NCI-H2107 treated with DMSO at 0.1 percent for 48 hours (cell line): ENCODE measurements around the gene P2RX3.

ENCODE experiments used
- DNase-seq: peaks from one replicate; lab custom pipeline; 2025; ENCODE audit not compliant: unreplicated experiment; lab: John Stamatoyannopoulos, UW

P2RX3 gene

GRCh38 chr11:57368106-57368844 is 30.1 kb downstream of the P2RX3 start:
- no peak for DNase-seq

- no peak for DNase-seq
Measured at GRCh38 chr11:57368845-57369232, 30.7 kb downstream of the P2RX3 start.

- no peak for DNase-seq
Measured at GRCh38 chr11:57370251-57370650, 32.1 kb downstream of the P2RX3 start.

GRCh38 chr11:57370941-57371340 is 32.8 kb downstream of the P2RX3 start:
- DNase-seq: no peak

GRCh38 chr11:57373146-57373545 is 35.0 kb downstream of the P2RX3 start:
- DNase-seq: no peak

GRCh38 chr11:57374966-57375365 is 36.8 kb downstream of the P2RX3 start:
- no peak for DNase-seq

- DNase-seq: no peak
Measured at GRCh38 chr11:57375490-57375889, 37.3 kb downstream of the P2RX3 start.

- no peak for DNase-seq
Measured at GRCh38 chr11:57376095-57377090, 38.2 kb downstream of the P2RX3 start.

- no peak for DNase-seq
Measured at GRCh38 chr11:57377107-57377506, 39.0 kb downstream of the P2RX3 start.

GRCh38 chr11:57378186-57378585 is 40.0 kb downstream of the P2RX3 start:
- DNase-seq: no peak

GRCh38 chr11:57379732-57380131 is 41.6 kb downstream of the P2RX3 start:
- no peak for DNase-seq

GRCh38 chr11:57380975-57381374 is 42.8 kb downstream of the P2RX3 start, which contains the start of gene PRG3:
TSS of gene PRG3 (minus strand) at chr11:57381150. CDS start at chr11:57380708, 442 bp downstream.
- no peak for DNase-seq

- DNase-seq: no peak
Measured at GRCh38 chr11:57386178-57386940, 48.2 kb downstream of the P2RX3 start.

GRCh38 chr11:57387289-57388030 is 49.3 kb downstream of the P2RX3 start:
- no peak for DNase-seq

GRCh38 chr11:57390535-57390934 is 52.4 kb downstream of the P2RX3 start, which contains the start of gene PRG2:
TSS of gene PRG2 (minus strand) at chr11:57390650. CDS start at chr11:57389944, 706 bp downstream.
- DNase-seq: no peak

- DNase-seq: no peak
Measured at GRCh38 chr11:57391111-57391510, 53.0 kb downstream of the P2RX3 start.

GRCh38 chr11:57391539-57391938 is 53.4 kb downstream of the P2RX3 start:
- no peak for DNase-seq

- DNase-seq: no peak
Measured at GRCh38 chr11:57392066-57392762, 54.1 kb downstream of the P2RX3 start.

GRCh38 chr11:57392763-57393105 is 54.6 kb downstream of the P2RX3 start:
- DNase-seq: no peak
